Frontal cortex (tissue), 4 donors: ENCODE measurements around the gene FUCA2. TPM values are rescaled to one million over a fixed set of nuclear protein-coding genes. Genes with fewer than 3 reads are reported as not detected.
"Not testable (repeated sequence)": the region's sequence is repeated elsewhere in the genome, so short reads cannot be mapped to it uniquely, and the experiment has no call there.

Experiments
- DNase-seq, 2 donors: peaks; one replicate each; pipeline ENCODE4 v3.0.0; 2012; ENCODE audit warnings: low spot score in 2 of 2
- FAIRE-seq: peaks from 2 replicates; lab custom pipeline; 2012; peaks lifted over from hg19 to GRCh38; lab: Jason Lieb, UNC
- total RNA-seq: library from RNA; depleted of rRNA; stranded (reverse); fragments of >200 nt; gene quantifications from one replicate; pipeline ENCODE4 v1.2.3, GENCODE V29; 2014
- donor health status: control.
- donor health status: control.
- donor health status: control.

Gene FUCA2
- total RNA-seq, 1 donor from 2014 or later = 11.8 TPM

DNA sequence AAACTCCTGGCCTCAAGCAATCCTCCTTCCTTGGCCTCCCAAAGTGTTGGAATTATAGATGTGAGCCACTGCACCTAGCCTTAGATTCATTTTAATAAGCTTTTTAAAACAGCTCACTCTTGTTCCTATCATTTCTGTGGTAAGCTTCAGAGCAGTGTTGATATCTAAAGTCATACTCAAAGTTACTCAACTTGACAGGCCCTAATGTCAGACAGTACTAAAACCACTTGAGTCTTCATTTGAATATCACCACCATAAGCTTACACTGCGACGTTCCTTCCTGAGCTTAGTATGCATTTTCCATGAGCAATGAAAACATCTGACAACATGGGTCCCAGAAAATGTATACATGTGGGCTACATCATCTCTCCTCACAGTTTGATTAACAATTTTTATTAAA is 6.0 kb downstream of the FUCA2 start:
- DNase-seq (no peak), FAIRE-seq (no peak)

DNA sequence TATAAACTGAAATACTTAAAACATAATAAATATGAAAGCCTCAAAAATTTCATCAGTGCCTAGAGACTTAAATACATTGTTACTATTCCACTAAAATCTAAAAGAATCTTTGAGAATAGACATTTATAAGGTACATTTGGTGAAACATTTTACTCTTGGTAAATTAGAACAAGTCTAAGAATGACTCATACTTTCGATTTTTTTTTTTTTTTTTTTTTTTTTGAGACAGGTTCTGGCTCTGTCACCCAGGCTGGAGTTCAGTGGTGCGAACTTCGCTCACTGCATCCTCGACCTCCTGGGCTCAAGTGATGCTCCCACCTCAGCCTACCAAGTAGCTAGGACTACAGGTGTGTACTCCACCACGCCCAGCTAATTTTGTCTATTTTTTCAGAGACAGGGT is 6.4 kb downstream of the FUCA2 start:
- DNase-seq = no peak
- FAIRE-seq = no peak

DNA sequence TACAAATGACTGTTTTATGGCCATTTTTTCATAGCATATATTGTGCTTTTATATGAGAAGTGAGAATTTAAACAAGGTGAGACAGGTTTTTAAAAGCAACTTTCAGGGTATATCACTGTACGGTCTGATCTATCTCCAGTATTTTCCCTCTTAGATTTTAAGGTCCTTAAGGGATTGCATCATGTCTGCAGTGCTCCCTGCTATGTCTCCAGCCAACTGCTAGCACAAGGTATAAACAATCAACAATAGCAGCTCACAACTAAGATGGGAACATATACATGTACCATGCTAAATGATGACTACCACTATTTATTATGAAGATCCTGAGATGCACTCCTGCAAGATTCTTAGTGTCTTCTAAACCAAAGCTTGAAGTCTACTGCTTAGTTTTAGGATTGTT is 7.2 kb downstream of the FUCA2 start:
- FAIRE-seq (no peak), DNase-seq (no peak)

DNA sequence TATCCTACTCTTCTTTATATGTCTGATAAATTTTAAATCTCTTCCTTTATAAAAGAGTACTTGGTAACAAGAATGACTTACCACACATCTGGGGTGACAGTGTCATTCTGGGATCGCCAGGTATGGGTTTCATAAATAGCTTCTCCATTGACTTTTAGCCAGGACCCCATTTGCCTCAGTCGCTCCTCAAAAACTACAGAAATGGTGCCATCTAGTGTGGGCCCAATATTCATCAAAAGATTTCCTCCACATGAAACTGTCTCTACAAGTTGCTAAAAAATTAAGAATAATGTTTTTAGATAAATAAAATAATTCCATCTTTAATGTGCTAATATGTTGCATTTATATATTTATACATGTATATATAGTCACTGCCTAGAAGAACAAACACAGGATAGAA is 9.7 kb downstream of the FUCA2 start:
- no peak for DNase-seq
- no peak for FAIRE-seq

DNA sequence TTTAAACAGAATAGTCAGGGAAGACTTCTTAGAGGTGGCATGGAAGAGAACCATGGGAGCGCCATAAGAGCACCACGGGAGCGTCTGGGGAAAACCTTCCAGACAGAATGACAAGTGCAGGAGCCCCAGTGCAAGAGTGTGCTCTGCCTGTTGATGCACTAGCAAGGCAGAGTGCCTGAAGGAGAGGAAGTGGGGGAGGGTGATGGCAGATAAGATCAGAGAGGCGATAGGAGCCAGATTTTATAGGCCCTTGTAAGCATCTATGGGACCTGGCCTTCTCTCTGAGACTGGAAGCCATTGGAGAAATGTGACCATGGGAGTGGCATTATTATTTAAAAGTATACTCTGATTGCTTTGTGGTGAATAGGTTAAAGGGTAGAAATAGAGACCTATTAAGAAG is 13.1 kb downstream of the FUCA2 start:
- FAIRE-seq (no peak), DNase-seq (no peak)

DNA sequence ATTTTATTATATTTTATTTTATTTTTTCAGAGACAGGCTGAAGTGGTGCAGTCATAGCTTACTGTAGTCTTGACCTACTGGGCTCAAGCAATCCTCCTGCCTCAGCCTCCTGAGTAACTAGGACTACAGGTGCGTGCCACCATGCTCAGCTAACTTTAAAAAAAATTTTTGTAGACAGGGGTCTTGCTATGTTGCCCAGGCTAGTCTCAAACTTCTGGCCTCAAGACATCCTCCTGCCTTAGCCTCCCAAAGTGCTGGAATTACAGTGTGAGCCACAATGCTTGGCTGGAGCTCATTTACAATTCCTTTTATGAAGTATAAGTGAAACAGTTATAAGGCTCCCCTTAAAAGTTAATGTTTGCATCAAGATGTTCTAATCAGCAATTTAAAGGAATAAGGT is 14.5 kb downstream of the FUCA2 start:
- FAIRE-seq = no peak
- DNase-seq = no peak

DNA sequence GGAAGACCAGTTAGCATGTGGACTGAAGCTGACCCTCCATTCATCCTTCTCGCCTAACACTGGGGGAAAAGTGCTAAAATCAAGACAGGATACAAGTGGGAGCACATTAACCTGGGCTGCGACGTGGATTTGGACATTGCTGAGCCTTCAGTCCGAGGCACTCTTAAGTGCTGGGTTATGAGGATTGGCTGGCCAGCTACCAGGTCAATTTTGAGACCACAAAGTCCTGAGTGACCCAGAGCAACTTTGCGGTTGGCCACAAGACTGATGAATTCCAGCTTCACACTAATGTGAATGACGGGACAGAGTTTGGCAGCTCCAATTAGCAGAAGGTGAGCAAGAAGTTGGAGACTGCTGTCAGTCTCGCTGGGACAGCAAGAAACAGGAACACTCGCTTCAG is 20.7 kb downstream of the FUCA2 start:
- FAIRE-seq (no peak), DNase-seq (no peak)

DNA sequence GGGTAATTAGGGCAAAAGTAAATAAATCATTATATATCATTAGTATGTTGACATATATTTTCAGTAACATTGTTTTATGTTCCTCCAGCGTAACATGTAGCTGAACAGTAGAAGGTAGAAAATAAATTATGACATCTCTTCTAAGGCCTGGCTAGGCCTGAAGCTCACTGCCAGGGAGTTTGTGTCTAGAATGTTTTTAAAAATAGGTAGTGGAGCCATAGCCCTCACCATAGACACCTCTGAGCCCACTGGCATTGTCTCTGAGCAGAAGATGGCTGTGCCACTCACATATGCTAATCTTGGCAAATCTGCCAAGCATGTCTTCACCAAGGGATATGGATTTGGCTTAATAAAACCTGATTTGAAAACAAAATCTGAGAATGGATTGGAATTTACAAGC is 21.3 kb downstream of the FUCA2 start:
- no peak for FAIRE-seq

DNA sequence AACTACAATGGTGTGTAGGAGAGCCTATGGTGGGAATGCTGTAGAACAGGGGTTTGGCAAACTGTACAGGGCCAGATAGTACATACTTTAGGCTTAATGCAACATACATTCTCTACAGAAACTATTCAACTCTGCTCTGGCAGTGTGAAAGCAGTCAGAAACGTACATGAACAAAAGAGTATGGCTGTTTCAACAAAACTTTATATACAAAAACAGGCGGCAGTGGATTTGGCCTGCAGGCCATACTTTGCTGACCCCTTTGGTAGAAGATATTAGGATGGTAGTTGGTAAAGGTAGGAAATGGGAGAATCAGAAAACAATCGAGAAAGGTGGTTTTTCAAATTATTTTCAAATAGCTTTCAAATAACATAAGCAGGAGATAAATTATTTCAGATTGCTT is 24.8 kb downstream of the FUCA2 start:
- DNase-seq (no peak), FAIRE-seq (no peak)

More for the DNA sequence above, 21.3 kb downstream of the FUCA2 start:
- DNase-seq = no peak

DNA sequence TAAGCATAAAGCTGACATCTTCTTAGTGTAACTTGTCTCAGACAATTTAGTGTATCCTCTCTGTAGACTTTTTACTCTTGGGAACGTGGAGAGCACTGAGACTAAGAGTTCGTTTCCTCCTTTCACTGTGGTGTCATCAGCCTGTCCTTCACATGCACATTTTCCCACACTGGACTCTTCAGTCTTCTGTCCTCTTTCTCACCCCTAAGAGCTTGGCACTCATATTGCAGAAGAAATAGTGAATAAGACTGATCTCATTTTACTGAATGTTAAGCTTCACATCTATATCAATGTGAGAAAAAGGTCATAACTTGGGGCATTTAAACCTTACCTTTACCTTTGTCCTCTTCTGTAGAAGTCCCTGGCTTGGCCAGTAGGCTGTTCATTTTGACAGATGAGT is 25.6 kb downstream of the FUCA2 start:
- DNase-seq = no peak
- FAIRE-seq = no peak

DNA sequence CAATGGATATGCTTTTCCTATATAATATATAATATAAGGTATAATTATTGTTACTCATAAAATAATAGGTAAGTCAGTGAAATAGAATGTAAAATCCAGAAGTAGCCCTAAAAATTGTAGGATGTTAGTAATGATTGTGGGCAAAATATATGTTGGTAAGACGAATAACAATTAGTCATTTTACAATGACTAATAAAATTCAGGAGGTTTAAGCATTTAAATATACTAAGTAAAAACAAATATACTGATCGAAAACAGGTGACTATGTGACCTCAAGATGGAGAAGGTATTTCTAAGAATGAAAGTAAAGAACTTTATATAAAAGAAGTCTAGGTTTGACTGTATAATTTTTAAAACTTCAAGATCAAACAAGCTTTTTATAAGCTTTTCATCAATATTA is 28.9 kb downstream of the FUCA2 start:
- FAIRE-seq = no peak

DNA sequence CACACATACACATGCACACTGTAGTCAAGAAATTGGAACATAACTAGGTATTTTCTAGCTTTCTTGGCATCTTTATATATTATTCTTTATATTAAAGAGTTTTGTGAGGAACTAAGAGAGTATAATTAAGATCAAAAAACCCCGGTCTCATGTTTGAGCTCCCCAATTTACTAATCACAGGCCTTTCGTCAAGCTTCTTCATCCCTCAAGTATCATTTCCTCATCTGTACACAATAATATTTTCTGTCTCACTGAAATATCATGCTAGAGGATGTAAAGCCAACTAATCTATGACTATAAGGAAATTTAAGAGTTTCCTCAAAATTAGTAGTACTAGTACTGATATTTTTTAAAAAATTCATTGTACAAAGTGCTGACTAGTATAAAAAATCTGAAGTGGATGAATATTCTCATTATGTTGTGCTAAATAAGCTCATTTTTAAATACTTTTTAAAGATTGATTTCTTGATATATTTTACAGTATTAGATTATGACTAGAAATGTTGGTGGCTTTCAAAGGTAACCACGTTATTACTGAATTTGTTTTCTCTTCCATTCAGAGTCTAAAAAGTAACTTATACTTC is 32.9 kb downstream of the FUCA2 start:
- no peak for DNase-seq
- FAIRE-seq = no peak

More for the DNA sequence above, 28.9 kb downstream of the FUCA2 start:
- DNase-seq = no peak

DNA sequence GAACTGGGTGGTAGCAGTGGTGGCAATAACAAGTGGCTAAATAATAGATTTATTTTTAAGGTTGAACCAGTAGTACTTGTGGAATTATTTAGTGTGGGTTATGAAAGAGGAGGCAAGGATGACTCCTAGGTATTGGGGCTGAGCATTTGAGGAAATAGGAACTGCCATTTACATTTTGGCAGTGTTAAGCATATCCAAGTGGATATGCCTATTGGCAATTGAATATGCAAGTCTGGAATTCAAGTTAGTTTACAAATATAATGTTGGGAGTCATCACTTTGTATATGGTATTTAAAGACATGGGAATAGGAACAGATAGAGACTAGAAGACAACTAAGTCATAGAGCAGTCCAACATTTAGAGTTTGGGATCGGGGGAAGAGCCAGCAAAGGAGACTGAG is 35.0 kb downstream of the FUCA2 start:
- FAIRE-seq (no peak), DNase-seq (no peak)

DNA sequence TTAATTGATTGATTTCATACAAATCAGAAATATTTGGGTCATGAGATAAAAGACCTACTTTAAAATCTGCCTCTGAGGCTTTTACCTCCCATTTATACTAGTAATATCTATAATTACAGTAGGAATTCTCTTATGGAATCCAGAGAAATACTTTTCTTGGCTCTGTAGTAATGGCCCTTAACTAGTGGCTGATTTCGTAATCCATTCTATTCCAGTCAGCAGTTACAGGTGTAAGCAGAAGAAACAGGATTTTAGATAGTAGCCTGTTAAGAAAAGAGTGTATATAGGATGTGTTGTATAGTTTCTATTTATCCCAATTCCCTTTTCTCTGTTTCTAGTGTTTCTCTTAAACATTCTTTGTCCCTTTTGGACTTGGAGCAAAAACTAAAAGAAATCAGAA is 39.7 kb downstream of the FUCA2 start:
- DNase-seq = no peak
- FAIRE-seq = no peak

DNA sequence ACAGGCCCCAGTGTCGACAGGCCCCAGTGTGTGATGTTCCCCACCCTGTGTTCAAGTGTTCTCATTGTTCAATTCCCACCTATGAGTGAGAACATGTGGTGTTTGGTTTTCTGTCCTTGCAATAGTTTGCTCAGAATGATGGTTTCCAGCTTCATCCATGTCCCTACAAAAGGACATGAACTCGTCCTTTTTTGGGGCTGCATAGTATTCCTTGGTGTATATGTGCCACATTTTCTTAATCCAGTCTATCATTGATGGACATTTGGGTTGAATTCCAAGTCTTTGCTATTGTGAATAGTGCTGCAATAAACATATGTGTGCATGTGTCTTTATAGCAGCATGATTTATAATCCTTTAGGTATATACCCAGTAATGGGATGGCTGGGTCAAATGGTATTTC is 42.7 kb downstream of the FUCA2 start:
- not testable (repeated sequence) for FAIRE-seq, DNase-seq

DNA sequence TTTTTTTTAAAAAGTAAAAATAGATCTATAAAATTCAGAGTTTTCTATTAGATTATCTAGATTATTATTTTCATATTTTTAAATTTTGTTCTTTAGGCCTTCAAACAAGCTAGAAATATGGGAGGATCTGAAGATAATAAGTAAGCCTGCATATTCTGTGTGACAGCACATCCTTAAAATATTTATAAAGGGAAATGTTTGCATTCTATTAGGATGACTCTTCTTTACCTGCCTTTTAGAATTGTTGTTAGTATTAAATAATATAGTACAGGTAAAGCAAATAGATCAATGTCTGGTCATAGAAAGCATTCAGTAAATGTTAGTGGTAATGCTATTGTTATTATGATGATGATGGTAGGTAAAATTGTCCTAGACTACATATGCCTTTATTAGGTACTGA is 43.5 kb downstream of the FUCA2 start:
- FAIRE-seq (peak; percentile 53), DNase-seq (no peak)

DNA sequence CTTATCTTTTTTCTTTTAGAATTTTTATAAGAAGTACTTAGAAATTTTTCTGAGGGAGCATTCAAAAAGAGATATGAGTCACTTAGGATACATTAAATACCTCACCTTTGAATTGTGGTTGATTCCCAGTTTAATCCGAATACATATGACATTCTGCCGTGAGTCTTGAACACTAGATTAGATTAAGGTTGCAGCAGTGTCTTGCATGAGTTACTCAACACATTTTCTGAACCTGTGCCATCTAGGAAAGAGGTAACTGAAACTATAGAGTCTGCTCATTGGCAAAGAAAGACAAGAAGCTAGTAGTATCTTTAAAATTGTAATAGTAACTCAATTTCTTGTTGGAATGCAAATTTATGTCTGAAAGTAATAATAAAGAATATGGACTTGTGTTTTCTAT is 46.0 kb downstream of the FUCA2 start:
- FAIRE-seq (no peak), DNase-seq (no peak)

DNA sequence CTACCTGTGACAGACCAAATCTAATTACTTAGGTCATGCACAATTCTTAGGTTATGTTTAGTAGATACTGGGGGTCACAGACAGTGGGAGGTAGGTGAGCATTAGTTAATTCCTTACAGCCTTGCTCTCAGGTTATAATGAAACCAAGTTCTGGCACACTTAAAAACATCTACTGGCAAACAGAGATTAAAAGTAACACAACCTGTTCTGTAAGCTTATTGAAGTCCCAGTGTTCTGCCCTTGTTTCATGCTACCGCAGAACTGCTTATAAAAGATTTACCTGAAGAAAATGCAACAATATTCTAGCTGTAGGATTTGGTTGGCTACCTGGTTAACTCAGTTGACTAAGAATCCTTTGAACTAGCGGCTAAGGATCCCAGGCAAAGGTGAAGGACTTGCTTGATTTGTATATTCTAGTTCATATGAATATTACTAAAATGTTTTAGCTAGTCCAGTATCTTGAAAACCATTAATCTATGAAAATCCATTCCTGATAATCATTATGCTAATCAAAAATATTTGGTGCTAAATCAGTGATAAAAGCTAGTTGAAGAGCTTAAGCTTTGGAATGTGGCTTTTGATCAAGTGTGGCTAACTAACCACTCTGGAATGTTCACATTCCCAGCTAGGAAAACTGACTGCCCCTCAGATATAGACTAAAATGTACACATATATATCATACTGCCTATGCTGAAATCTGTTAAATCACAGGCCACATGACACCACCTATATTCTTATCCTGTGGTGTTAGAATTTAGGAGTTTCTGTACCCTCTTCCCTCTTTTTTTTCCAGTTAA is 53.8 kb downstream of the FUCA2 start:
- FAIRE-seq (no peak), DNase-seq (no peak)

DNA sequence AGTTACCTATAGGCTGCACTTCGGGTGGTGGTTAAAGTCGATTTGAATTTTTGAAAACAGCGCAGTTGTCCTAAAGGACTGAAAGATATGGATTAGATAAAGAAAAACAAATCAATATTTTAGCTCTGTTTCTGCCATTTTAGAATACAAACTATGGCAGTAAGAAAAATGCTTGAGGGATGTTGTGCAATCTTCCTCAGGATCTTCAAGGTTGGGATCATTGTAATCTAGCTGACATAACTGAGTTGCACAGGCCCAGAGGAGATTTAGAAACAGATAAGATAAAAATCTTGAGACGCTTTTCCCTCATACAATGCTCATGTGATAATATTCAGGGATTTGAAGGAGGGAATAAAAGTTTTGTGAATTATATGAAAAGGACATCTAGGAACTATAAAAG is 60.0 kb downstream of the FUCA2 start:
- no peak for FAIRE-seq
- no peak for DNase-seq

DNA sequence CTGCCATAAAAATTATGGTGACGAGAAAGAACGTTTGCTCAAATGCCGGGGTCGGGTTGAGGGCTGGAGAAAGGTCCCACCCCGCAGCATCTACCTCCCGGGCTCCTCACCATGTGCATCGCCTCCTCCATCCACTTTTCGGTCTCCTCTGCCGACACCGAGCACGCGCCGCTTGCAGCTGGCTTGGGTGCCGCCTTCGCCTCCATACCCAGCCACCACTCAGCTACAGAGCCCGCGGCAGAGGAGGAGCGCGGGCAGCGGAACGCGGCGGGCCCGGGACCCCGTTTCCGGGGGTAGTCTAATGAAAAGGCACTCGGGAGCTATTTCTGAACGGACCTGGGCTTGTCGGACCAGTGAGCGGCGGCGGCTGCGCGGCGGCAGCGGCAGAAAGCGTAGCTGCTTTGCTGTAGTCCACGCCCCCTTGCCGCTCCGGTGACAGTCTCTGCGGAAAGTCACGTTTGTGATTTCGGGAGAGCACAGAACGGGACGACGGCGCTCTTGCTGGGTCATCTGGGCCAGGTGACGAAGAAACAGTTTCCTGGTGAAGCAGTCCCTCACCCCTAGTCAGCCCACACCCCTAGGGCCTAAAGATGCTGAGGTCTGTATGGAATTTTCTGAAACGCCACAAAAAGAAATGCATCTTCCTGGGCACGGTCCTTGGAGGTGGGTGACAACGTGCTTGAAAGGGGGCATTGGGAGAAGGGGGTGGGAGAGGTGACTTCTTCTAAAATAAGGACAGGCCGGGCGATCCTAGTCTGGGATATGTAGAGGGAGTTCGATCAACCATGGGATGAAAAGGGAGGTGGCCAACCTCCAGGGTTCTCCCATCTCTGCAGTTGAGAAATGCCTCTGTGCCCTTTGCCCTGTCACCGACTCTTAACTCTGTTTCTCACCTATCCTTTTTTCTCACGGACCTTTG is 60.8 kb downstream of the FUCA2 start, which contains the start of the genes ADAT2 and PEX3:
Gene ADAT2 (minus strand): TSS at position 243 of the 919 bp plus-strand sequence. CDS start 37 bp downstream, at position 206.
Gene PEX3 (plus strand): TSS at position 353 of the 919 bp plus-strand sequence. CDS start 238 bp downstream, at position 591.
- no peak for FAIRE-seq
- peak; percentile 70 to 76 for DNase-seq
